DMS53 (cell line): Measurements from ENCODE around the gene NPIPB8.
A peak's percentile ranks its signal among the peaks of the same experiment; 100 is the strongest.
"Not testable (repeated sequence)": the region's sequence is repeated elsewhere in the genome, so short reads cannot be mapped to it uniquely, and the experiment has no call there.

Experiments used
- DNase-seq: peaks from one replicate; lab custom pipeline; 2025; lab: John Stamatoyannopoulos, UW

NPIPB8 gene

GRCh38 chr16:28607116-28607623 lies 30.7 kb upstream of the NPIPB8 start:
- DNase-seq: no peak

GRCh38 chr16:28607681-28608495 lies 30.0 kb upstream of the NPIPB8 start:
- DNase-seq: not testable (repeated sequence)

- DNase-seq: not testable (repeated sequence)
Observed at GRCh38 chr16:28608496-28608808, 29.4 kb upstream of the NPIPB8 start.

GRCh38 chr16:28608867-28609596 lies 28.8 kb upstream of the NPIPB8 start:
- DNase-seq: not testable (repeated sequence)

- no peak for DNase-seq
Observed at GRCh38 chr16:28609631-28610594, 28.0 kb upstream of the NPIPB8 start, which contains the start of gene SULT1A1. TSS of gene SULT1A1 (minus strand) at chr16:28610044. CDS start at chr16:28608855, 1,189 bp downstream.

- no peak for DNase-seq
Observed at GRCh38 chr16:28610595-28611191, 27.2 kb upstream of the NPIPB8 start.

- DNase-seq: not testable (repeated sequence)
Observed at GRCh38 chr16:28612359-28613280, 25.2 kb upstream of the NPIPB8 start.

- DNase-seq: not testable (repeated sequence)
Observed at GRCh38 chr16:28613912-28614311, 24.0 kb upstream of the NPIPB8 start.

- DNase-seq: not testable (repeated sequence)
Observed at GRCh38 chr16:28614561-28614960, 23.3 kb upstream of the NPIPB8 start.

- peak; percentile 61 for DNase-seq
Observed at GRCh38 chr16:28615486-28616223, 22.2 kb upstream of the NPIPB8 start.

GRCh38 chr16:28616224-28616577 lies 21.7 kb upstream of the NPIPB8 start:
- not testable (repeated sequence) for DNase-seq

GRCh38 chr16:28616636-28617035 lies 21.2 kb upstream of the NPIPB8 start:
- no peak for DNase-seq

- DNase-seq: peak; percentile 35
Observed at GRCh38 chr16:28617874-28618273, 20.0 kb upstream of the NPIPB8 start.

GRCh38 chr16:28620316-28620715 lies 17.5 kb upstream of the NPIPB8 start:
- not testable (repeated sequence) for DNase-seq

- peak; percentile 17 for DNase-seq
Observed at GRCh38 chr16:28621481-28622155, 16.2 kb upstream of the NPIPB8 start.

GRCh38 chr16:28622532-28623171 lies 15.2 kb upstream of the NPIPB8 start:
- peak; percentile 40 for DNase-seq

- peak; percentile 94 for DNase-seq
Observed at GRCh38 chr16:28623172-28623711, 14.6 kb upstream of the NPIPB8 start.

- DNase-seq: not testable (repeated sequence)
Observed at GRCh38 chr16:28630905-28631304, 7.0 kb upstream of the NPIPB8 start.
